Daoy (cell line): ENCODE measurements around the gene SNX10. TPM values are rescaled to one million over a fixed set of nuclear protein-coding genes. Genes with fewer than 3 reads are reported as not detected.

Experiments
- DNase-seq: peaks from one replicate; pipeline ENCODE4 v3.0.0-alpha.2; 2015; ENCODE audit warnings: low read depth
- total RNA-seq: library from RNA; depleted of rRNA; stranded (reverse); fragments of >200 nt; shearing (Covaris generic); gene quantifications from 2 replicates; pipeline ENCODE4 v1.2.3, GENCODE V29; 2014

SNX10 gene
- total RNA-seq, 1 experiment from 2014 or later = 54.2 TPM

DNA sequence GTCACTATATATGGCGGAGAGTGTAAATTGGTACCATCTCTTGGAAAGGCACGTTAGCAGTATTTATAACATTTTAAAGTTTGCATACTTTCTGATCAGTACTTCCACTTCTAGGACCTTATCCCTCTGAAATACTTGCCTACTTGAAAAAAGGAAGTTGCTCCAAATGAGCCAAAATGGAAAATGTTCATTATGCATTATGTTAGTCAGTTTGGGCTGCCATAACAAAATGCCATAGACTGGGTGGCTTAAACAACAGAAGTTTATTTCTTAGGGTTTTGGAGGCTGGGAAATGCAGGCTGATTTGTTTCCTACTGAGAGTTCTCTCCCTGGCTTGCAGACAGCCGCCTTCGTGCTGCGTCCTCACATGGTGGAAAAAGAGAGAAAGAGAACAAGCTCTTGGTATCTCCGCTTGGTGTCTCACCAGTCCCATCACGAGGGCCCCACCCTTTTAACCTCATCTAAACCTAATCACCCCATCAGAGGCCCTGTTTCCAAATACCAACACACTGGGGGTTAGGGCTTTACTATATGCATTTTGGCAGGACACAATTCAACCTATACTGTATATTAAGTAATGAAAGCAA, 6.9 kb downstream of the SNX10 start:
- no peak for DNase-seq

DNA sequence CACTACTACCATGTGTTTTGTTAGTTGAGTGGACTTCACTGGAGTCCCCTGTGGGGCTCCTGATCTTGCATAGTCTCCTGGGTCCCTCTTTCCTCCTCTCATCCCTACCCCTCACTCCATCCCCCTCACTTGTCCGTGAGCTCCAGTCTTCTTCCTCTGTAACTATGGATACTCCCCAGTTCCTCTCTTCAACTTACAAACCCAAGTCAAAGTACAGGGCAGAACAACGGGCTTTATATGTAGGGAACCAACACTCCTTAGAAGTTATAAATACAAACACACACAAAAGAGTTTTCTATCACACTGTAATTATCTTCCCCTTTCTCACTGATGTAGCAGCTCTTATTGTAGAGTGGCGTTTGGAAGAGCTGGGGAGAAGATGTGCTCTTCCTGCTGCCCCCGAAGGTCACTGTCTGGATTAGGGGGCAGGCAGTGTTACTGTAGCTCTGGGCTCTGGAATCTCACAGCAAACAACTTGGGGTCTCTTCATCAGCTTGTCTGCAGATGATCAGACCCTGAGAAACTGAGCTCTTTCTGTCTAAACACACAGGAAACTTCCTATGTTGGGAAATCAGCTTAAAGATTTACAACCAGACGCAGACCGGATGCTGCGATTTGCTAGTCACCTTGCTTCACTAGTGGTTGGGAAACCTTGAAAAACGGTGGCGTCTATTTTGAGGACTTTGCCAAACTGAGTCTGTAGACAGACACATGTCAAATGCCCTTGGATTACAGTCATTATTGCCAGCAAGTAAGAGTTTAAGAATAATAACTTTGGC, 13.6 kb downstream of the SNX10 start:
- DNase-seq = no peak

DNA sequence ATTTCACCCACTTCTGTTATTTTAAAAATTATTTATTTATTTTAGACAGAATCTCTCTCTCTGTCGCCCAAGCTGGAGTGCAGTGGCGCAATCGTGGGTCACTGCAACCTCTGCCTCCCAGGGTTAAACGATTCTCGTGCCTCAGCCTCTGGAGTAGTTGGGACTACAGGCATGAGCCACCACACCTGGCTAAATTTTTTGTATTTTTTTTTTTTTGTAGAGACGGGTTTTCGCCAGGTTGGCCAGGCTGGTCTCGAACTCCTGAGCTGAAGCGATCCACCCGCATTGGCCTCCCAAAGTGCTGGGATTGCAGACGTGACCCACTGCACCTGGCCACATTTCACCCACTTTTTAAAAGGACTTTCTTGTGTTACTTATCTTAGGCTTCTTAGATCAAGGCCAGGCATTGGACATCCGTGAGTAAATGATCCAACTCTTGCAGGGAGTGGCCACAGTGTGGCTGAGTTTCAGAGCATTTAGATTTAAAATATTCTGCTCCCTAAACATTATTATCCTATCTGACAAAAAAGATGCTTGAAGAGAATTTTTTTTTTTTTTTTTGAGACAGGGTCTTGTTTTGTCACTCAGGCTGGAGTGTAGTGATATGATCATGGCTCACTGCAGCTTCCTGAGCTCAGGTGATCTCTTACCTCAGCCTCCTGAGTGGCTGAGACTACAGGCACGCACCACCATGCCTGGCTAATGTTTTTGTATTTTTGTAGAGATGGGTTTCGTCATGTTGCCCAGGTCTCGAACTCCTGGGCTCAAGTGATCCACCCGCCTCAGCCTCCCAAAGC, 14.4 kb downstream of the SNX10 start:
- DNase-seq = no peak

DNA sequence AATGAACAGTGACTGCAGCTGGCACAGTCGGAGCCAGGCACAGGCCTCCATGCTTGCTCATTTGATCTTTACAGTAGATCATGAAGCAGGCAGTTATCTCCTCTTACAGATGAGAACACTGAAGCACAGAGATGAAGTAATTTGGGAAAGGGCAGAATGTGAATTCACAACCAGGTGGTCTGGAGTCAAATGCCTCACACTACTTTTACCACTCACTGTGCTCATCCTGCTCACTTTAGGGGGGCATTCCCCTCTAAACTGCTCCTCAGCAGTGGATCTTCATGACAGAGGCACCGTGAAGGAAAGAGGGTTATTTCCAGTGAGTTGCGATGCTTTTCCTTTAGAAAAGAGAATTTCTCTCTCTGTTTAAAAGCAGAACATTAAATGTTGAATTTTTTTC, 15.1 kb downstream of the SNX10 start:
- no peak for DNase-seq

DNA sequence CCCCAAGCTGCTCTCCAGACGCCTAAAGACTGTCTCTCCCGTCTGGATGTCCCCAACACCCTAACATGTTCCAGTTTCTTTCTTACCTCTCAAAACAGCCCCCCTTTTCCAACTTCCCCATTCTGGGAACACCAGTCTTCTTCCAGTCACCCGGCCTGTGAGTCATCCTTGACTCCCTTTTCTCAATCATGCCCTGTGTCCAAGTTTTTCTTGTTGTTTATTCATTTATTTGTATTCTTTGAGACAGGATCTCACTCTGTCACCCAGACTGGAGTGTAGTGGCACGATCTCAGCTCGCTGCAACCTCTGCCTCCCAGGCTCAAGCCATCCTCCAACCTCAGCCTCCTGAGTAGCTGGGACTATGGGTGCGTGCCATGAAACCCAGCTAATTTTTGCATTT, 15.6 kb downstream of the SNX10 start:
- DNase-seq = peak; percentile 50

DNA sequence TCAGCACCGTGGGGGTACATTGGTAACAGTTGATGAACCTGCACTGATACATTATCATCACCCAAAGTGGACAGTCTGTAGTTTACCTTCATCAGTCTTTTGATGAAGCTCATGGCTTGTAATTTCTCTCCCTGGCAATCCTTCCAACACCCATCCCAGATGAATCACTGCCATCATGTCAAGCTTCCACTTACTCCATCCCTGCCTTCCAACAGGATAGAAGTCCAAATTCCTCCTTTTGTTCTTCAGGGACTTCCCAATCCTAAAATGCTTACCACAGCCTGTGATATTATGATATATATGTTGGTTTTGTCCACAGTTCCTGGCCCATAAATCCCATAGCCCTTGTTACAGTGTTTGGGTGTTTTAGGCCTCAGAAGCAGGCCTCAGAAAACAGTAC, 16.1 kb downstream of the SNX10 start:
- DNase-seq = no peak

DNA sequence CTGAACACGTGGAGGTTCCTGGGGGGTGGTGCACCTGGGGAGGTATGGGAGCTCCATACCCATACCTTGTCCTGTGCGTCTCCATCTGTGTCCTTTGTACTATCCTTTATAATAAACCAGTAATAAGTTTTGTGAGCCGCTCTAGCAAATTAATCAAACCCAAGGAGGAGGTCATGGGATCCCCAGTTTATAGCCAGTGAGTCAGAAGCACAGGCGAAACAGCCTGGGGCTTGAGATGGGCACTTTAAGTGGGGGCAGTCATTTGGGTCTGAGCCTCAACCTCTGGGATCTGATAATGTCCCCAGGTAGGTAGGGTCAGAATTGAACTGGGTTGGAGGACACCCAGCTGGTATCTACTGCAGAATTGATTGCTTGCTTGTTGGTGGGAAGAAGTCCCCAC, 16.9 kb downstream of the SNX10 start:
- no peak for DNase-seq

DNA sequence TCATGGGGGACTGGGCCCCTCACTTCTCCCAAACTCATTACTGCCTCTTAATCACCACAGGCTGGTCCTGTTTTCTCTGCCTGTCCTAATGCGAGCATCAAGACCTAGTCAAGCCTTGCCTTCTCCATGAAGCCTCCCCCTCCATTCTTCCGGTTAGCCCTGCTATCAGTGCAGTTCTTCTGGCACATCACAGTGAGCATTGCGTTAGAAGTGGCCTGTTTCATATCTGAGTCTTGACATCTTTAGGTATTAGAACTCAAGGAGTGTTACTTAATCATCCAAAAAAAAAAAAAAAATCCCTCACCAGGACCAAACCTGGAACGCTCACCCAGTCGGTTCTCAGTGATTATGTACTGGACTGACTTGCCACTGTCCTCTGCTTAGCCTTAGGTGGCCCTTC, 17.4 kb downstream of the SNX10 start:
- no peak for DNase-seq

DNA sequence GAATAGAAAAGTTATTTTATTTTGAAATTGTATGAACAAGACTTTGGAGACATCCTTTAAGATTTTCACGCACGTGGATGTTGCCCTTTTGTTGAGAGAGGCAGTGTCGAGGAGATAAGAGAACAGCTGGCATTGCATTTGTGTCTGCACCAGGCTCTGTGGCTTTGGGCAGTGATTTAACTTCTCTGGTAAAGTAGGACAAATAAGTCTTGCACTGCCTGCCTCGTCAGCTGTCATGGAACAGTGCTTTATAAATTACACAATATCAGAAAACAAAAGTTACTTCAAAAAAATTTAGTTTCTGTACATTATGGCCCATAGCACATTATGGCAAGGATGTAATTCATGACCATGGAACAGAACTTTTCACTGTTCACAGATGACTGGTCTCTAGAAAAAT, 20.1 kb downstream of the SNX10 start:
- no peak for DNase-seq

DNA sequence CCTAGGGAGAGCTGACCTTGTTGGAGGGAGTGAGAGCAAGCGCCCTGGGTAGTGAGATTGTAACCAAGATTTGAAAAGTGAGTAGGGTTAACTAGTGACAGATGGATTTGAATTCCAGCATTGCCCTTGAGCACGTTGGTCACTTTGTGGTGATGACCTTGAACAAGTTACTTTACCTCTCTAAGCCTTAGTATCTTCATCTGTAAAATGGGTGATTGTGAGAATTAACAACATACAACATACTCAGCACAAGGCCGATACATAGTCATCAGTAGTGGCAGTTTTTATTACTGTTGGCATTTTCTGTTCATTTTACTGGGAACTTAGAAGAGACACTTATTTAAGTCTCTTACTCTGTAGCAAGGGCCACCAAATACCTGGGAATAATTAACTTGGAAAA, 25.5 kb downstream of the SNX10 start:
- DNase-seq = no peak

DNA sequence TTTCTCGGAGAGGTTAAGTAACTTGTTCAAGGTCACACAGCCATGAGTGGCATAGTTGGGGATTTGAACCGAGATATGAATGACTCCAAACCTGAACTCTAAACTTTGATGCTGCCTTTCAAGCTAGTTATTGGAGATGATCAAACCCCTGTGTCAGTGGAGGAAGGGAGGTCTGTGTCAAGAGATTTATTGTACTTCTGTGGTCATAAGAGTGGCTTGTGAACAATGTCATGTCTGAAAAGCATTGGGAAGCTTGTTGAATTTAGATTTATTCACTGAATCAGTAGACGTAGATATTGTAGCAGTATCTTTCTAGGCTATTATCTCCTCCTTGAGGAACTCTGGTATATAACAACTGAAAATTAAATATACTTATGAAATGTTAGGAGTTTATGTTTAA, 27.3 kb downstream of the SNX10 start:
- no peak for DNase-seq

DNA sequence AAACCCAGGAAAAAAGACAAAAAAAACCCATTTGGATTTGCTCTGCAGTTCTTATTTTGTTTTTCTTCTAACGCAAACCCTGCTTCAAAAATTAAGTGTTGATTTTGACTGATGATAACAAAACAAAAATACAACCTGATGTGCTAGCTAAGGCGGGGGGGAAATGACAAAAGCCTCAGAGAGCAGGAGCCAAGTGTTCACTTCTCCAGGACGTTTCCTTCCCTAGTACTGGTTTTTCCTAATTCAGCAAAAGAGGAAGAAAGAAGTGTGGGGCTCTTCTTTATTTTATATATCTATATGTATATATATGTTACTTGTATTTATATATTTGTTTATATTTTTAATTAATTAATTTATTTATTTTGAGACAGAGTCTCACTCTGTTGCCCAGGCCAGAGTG, 28.0 kb downstream of the SNX10 start:
- no peak for DNase-seq

DNA sequence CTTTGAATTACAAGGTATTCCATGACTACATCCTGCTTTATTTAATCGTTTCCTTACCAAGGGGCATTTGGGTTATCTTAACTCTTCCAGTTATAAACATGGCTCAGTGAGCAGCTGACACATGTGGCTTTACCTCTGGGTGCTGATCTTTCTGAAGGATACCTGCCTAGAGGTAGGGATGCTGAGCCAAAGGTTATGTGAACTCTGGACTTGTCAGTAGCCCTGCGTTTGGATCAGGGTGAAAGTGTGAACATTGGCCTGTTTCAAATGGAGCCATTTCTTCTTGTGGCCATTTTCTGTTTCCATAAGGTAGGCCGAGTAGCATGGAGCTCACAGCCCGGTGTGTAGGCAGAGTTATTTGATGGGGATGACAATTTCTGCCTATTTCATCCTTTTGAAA, 29.2 kb downstream of the SNX10 start:
- DNase-seq = no peak

DNA sequence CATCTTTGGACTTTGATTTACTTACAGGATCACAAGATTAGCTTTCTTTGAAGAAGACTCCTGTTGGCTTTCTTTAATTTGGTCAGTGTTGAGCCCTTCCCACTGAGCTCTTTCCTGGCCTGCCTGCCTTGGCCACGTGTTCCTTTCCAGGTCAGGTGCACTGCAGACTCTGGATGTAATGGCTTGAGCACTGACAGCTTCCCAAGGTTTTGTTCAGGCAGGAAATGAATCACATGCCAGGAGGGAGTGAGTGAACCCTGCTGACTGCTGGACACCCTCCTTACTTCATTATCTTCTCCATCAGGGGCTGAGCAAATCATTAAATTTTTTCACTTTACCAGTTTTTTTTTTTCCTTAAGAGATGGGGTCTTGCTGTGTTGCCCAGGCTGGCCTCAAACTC, 29.8 kb downstream of the SNX10 start:
- peak; percentile 85 for DNase-seq

DNA sequence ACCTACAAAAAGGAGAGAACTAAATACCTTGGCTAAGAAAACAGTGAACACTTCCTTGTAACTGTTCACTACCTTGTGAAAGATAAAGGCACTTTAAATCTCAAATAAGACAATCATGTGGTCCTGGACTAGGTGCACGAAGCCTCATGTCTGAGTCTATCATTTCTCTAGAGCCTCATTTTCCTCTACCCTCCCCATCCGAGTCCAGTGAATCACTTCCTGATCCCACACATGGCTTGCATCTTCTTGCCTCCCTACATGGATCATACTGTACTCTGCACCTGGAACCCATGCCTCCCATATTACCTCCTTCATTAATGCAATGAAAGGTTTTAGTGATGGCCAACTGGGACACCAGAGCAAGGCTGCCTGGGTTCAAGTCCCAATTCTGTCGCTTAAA, 34.5 kb downstream of the SNX10 start:
- DNase-seq = peak; percentile 59

DNA sequence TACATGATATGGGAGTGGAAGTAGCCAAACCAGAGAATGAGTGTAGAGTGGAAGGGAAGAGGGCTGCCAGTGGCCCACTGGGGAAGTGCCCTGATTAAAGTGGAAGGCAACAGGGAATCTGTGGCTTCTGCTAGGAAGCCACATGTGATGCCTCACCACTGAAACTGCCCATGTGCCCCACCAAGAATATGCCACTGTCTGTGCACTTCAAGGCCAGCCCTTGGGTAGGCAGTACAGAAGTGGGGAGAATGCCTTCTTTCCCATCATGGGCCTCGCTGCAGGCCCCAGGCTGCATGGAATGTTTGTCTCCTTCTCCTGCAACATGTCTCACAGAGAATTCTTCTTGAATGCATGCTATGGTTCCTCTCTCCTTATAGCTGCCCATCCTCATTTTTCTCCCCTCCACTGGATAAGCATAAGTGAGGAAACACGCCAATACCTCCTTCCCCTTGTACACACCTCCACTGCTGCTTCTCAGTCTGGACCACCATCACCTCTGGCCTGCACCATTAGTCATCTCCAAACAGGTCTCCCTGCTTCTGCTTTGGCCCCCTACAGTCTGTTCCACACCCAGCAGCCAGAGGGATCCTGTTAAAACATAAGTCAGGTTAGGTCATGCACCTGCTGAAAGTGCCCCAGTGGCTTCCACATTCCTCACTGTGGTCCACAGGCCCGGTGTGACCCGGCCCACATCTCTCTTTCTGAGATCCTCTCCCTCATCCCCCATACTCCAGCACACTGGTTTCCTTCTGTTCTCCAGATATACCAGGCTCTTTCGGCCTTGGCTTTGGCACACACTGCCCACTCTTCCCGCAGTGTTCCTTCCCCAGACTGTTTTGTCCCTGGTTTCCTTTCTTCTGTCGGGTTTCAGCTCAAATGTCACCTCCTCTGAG, 37.1 kb downstream of the SNX10 start:
- no peak for DNase-seq

DNA sequence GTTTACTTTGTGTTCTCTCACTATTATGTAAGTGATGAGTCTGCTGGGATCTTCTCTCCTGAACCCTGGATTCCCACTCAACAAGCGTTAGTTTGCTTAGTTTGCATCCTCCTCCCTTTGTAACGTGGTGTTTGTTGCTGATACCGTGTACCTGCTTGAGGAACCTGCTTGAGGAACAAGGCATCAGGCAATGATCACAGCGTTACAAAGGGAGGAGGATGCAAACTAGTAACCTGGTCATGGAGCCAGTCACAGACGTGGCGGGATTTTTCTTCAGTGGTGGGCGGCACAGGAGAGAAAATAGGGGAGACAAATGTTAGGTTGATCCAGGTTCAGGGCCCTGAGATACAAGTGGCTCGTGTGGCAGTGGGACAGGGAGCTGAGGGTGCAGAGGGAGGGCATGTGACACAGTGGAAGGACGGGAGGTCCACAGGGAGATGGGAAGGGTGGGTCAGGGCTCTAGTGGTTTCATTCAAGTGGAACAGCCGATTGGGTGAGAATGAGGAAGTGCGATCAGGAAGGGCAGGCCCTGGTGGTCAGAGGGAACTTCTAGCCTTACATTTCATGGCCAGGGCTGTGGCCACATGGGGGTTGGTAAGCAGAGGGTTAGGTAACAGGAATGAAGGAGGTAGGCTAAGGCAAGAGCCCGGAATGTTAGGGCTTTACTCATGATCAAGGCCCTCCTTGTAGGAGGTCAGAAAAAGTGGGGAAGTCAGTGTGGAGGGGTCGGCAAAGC, 38.0 kb downstream of the SNX10 start:
- DNase-seq = no peak

DNA sequence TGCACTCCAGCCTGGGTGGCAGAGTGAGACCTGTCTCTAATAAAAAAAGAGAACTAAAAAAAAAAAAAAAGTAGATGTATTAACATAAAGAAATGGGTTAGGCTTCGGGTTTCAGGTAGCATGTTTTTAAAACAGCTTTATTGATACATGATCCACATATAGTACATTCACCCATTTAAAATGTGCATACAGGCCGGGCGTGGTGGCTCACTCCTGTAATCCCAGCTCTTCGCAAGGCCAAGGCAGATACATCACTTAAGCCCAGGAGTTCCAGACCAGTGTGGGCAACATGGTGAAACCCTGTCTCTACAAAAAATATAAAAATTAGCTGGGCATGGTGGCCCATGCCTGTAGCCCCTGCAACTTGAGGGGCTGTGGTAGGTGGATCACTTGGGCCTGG, 39.5 kb downstream of the SNX10 start:
- DNase-seq = no peak

DNA sequence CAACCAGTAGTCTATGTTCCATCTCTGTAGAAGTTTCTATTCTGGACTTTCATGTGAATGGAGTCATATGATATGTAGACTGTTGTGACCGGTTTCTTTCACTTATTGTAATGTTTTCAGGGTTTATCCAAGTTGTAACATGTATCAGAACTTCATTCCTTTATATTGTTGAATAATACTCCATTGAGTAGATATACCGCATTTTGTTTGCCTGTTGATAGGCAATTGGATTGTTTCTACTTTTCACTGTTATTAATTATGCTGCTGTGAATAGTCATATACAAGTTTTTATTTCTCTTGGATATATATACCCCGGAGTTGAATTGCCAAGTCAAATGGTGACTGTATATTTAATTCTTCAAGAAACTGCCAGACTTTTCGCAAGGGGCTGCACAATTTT, 40.1 kb downstream of the SNX10 start:
- no peak for DNase-seq

DNA sequence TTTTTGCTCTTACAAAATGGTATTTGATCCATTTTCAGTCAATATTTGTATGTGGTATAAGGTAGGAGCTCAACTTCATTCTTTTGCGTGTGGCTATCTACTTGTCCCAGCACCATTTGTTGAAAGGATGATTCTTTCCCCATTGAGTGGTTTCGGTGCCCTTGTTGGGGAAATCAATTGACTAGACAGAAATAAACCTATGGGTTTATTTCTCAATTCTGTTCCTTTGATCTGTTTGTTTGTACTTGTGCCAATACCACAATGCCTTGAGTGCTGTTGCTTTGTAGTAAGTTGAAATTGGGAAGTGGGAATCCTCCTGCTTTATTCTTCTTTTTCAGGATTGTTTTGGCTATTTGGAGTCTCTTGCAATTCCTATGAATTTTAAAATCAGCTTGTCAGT, 41.0 kb downstream of the SNX10 start:
- DNase-seq = no peak

DNA sequence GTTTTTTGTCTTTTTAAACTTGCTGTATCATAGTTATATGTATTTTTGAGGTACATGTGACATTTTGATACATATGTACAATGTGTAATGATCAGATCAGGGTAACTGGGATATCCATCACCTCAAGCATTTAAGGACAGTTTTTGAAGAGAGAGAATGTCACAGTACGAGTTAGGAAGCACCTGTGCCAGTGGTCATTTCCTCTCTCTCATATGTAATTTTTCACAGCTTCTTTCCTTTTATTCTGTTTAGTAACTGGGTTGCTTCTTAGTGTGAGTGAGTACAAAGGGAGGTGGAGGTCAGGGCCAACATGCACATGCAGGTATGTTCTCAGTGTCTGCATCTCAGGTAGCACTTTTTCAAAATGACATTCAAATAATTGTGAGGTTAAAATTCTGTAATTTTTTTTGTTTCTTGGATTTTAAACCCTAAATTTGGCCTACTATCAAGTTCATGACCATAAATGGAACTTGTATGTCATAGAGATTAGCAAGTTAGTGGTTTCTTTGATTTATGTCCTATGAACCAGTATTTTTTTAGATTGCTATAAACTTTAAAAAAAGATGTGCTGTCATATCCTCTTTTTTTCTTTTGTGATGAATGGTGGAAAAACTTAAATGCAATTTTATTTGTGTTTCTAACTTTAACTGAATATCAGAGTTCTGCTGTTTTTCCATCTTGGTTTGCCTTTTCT, 42.7 kb downstream of the SNX10 start:
- DNase-seq = no peak
